HepG2 (cell line): ENCODE measurements around the gene SDF2. TPM values are rescaled to one million over a fixed set of nuclear protein-coding genes. Genes with fewer than 3 reads are reported as not detected.

Source experiments
- AHDC1 ChIP-seq: sonication (generic); formaldehyde crosslinking; IDR thresholded peaks from 2 replicates; pipeline ENCODE4 v1.5.1; 2020; ENCODE audit warnings: mild to moderate bottlenecking, missing genetic modification reagents, borderline replicate concordance
- CHD2 ChIP-seq: IDR thresholded peaks from 2 replicates; pipeline ENCODE4 v1.6.1; 2011; ENCODE audit warnings: low read depth, low read length, improper control_type of control experiment
- ETV5 ChIP-seq: IDR thresholded peaks from 2 replicates; pipeline ENCODE4 v1.6.1; 2018; ENCODE audit warnings: missing biosample characterization, missing genetic modification reagents, inconsistent platforms, borderline replicate concordance
- IRF2 ChIP-seq: IDR thresholded peaks from 2 replicates; pipeline ENCODE4 v1.6.1; 2018; ENCODE audit warnings: missing genetic modification reagents, missing compliant biosample characterization
- IRF9 ChIP-seq: sonication (generic); formaldehyde crosslinking; IDR thresholded peaks from 2 replicates; pipeline ENCODE4 v1.8.0; 2022; ENCODE audit warnings: missing genetic modification reagents, mild to moderate bottlenecking, borderline replicate concordance
- KLF12 ChIP-seq: sonication (generic); formaldehyde crosslinking; IDR thresholded peaks from 2 replicates; pipeline ENCODE4 v1.4.0; 2020; ENCODE audit warnings: missing genetic modification reagents, borderline replicate concordance
- SRF ChIP-seq: IDR thresholded peaks from 2 replicates; pipeline ENCODE4 v1.6.1; 2011; ENCODE audit warnings: mild to moderate bottlenecking, low read depth, low read length, moderate library complexity
- TAF15 ChIP-seq: fragments of 200-400 bp; formaldehyde crosslinking; IDR thresholded peaks from one replicate; pipeline ENCODE4 v1.6.1; 2018; ENCODE audit warnings: mild to moderate bottlenecking, low read depth, low read length; ENCODE audit not compliant: poor library complexity, severe bottlenecking
- YEATS4 ChIP-seq: sonication (generic); formaldehyde crosslinking; IDR thresholded peaks from 2 replicates; pipeline ENCODE4 v1.4.0; 2020; ENCODE audit warnings: missing genetic modification reagents, borderline replicate concordance
- ZNF160 ChIP-seq: sonication (generic); formaldehyde crosslinking; IDR thresholded peaks from 2 replicates; pipeline ENCODE4 v1.8.0; 2022; ENCODE audit warnings: mild to moderate bottlenecking, inconsistent platforms, missing genetic modification reagents
- ZNF331 ChIP-seq: sonication (generic); formaldehyde crosslinking; IDR thresholded peaks from 2 replicates; pipeline ENCODE4 v1.4.0; 2020; ENCODE audit warnings: missing genetic modification reagents
- ZNF703 ChIP-seq: sonication (generic); formaldehyde crosslinking; IDR thresholded peaks from 2 replicates; pipeline ENCODE4 v1.5.1; 2020; ENCODE audit warnings: missing genetic modification reagents, mild to moderate bottlenecking, moderate library complexity, borderline replicate concordance
- polyA plus RNA-seq, 8 experiments: library from polyadenylated mRNA; depleted of rRNA in 3 of 8; stranded (reverse) in 7 of 8; unstranded in 1 of 8; fragments of >200 nt; fragmentation: Illumina TruSeq in 4 of 8; extraction: Trizol in 4 of 8; gene quantifications; 2 replicates each; pipeline versions ENCODE4 v1.2.1 to v1.2.3, GENCODE V29; 2011 to 2016; ENCODE audit warnings: low read depth in 4 of 8, missing spikeins in 1 of 8, mixed read lengths in 1 of 8; ENCODE audit not compliant: insufficient read depth in 1 of 8
- total RNA-seq, 5 experiments: library from RNA; depleted of rRNA; stranded (reverse); fragments of >200 nt; fragmentation: Illumina TruSeq; extraction: Trizol; gene quantifications; 2 replicates each; pipeline ENCODE4 v1.2.3, GENCODE V29; 2016; ENCODE audit warnings: low read depth in 1 of 5
- TF ChIP-seq, protein P1 (sequence below): sonication (generic); formaldehyde crosslinking; IDR thresholded peaks from 2 replicates; pipeline ENCODE4 v1.8.0; 2022; ENCODE audit warnings: missing genetic modification reagents, mild to moderate bottlenecking, inconsistent platforms, borderline replicate concordance
- TF ChIP-seq, protein P2 (sequence below): sonication (generic); formaldehyde crosslinking; IDR thresholded peaks from 2 replicates; pipeline ENCODE4 v1.9.0; 2021; ENCODE audit warnings: missing genetic modification reagents, mild to moderate bottlenecking, borderline replicate concordance
- TF ChIP-seq, protein P3 (sequence below): sonication (generic); formaldehyde crosslinking; IDR thresholded peaks from 2 replicates; pipeline ENCODE4 v1.5.0; 2020; ENCODE audit warnings: mild to moderate bottlenecking, low read depth, missing genetic modification reagents, borderline replicate concordance
- TF ChIP-seq, protein P4 (sequence below): sonication (generic); formaldehyde crosslinking; IDR thresholded peaks from 2 replicates; pipeline ENCODE4 v1.8.0; 2022; ENCODE audit warnings: mild to moderate bottlenecking, missing genetic modification reagents, borderline replicate concordance

The SDF2 gene
- total and polyA plus RNA-seq, 2 of the 13 experiments (the other 11 are each of a cell fraction or from before 2014, with no cell fraction given): 58.2 to 58.4 TPM

DNA sequence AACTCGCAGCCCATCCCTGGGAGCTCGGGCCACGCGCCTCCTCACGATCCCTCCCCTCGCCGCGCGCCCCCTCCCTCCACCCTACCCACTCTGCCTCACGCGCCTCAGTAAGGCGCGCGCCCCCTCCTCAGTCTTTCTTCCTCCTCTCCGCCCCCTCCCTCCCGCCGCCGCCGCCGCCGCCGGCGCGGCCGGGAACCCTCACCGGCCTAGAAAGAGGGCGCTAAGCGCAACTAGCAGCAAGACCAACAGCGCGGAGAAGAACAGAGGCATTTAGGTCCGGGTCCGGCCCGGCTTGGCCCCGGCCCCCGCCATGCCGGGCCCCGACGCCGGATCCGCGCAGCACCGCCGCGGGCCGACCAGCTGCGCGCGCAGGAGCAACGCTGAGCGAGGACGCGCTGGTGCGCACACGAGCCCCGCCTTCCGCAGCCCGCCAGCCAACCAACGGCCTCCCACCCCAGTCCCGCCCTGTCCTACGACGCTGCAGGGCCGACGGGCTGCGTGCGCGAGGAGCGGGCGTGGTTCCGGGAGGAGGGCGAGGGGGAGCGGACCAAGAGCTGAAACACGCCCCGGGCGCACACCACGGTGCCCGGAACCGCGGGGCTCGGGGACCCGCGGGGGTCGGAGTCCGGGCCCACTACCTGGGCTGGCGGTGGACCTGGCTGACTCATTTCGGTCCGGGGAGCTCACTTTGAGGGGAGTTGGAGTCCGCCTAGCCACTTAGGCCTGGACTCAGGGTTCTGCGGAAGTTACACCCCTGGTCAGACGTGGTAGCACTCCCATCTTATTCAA is 16.7 kb downstream of the SDF2 start, which contains the start of gene BLTP2 (continued):
- TF ChIP-seq, protein P1, sequence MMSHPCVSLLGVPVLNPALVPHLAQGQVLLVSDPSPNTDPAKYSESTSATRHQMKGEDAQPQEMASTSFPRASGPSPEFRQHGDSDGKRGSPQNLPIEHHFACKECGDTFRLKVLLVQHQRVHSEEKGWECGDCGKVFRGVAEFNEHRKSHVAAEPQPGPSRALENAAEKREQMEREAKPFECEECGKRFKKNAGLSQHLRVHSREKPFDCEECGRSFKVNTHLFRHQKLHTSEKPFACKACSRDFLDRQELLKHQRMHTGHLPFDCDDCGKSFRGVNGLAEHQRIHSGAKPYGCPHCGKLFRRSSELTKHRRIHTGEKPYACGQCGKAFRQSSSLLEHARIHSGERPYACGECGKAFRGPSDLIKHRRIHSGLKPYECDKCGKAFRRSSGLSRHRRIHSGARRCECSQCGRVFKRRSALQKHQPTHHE (CRISPR knock-in tag): peak; percentile 43; the same call in 1 of the 2 replicates
- TF ChIP-seq IRF9 (CRISPR knock-in tag) (peak; percentile 74), AHDC1 (CRISPR knock-in tag) (no peak), YEATS4 (CRISPR knock-in tag) (peak; percentile 61), ZNF331 (CRISPR knock-in tag) (no peak; the same call in 1 of the 2 replicates), SRF (no peak), KLF12 (peak; percentile 84; the same call in 1 of the 2 replicates), TAF15 (no peak), ZNF160 (CRISPR knock-in tag) (peak; percentile 56; the same call in 1 of the 2 replicates), CHD2 (no peak), ETV5 (CRISPR knock-in tag) (peak; percentile 69; the same call in 1 of the 2 replicates), ZNF703 (CRISPR knock-in tag) (no peak), IRF2 (CRISPR knock-in tag) (peak; percentile 36; the same call in 1 of the 2 replicates)
- TF ChIP-seq, protein P2, sequence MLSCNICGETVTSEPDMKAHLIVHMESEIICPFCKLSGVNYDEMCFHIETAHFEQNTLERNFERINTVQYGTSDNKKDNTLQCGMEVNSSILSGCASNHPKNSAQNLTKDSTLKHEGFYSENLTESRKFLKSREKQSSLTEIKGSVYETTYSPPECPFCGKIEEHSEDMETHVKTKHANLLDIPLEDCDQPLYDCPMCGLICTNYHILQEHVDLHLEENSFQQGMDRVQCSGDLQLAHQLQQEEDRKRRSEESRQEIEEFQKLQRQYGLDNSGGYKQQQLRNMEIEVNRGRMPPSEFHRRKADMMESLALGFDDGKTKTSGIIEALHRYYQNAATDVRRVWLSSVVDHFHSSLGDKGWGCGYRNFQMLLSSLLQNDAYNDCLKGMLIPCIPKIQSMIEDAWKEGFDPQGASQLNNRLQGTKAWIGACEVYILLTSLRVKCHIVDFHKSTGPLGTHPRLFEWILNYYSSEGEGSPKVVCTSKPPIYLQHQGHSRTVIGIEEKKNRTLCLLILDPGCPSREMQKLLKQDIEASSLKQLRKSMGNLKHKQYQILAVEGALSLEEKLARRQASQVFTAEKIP (CRISPR knock-in tag): no peak
- TF ChIP-seq, protein P3, sequence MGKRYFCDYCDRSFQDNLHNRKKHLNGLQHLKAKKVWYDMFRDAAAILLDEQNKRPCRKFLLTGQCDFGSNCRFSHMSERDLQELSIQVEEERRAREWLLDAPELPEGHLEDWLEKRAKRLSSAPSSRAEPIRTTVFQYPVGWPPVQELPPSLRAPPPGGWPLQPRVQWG (CRISPR knock-in tag): no peak
- TF ChIP-seq, protein P4, sequence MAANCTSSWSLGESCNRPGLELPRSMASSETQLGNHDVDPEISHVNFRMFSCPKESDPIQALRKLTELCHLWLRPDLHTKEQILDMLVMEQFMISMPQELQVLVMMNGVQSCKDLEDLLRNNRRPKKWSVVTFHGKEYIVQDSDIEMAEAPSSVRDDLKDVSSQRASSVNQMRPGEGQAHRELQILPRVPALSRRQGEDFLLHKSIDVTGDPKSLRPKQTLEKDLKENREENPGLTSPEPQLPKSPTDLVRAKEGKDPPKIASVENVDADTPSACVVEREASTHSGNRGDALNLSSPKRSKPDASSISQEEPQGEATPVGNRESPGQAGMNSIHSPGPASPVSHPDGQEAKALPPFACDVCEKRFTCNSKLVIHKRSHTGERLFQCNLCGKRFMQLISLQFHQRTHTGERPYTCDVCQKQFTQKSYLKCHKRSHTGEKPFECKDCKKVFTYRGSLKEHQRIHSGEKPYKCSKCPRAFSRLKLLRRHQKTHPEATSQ (CRISPR knock-in tag): no peak
